ENCODE results near the gene DDX59.
"Not testable (repeated sequence)": the region's sequence is repeated elsewhere in the genome, so short reads cannot be mapped to it uniquely, and the experiment has no call there.

Gene DDX59

DNA sequence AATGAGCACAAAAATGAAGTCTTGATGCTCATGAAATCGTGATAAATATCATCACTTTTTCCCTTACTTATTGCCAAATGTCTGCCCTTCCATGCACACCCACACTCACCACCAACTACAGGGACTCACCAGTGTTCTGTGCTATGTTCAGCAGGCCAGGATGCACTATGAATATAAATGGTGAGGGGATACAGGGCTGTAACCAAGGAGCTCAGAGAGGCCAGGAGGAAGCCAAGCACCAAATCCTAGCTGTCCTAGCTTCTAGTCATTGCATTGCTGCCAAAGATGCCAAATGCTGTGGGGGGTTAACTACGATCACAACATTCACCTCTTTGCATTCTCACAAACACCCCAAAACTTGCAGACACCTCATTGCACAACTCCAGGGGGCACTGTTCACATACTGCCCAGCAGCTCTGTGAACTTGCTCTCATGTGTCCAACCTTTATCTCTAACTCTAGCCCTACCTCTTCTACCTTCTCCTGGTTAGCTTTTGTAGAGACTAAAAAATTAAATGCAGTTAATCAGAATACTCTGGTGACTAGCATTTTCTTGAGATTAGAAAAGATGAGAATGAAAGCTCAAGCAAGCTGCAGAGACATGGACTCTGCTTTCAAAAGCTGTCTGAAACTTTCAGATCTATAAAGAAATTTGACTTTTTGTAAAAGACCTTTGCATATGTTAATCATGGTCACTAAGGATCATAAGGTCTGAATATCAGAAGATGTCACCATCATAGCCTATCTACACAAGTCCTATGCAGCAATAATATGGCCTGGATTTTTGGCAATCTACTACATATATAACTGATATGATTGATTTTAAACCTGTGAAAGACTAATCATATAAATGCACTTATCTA, 35.2 kb downstream of the DDX59 start:
- DNase-seq (ENCODE audit: extremely low spot score, insufficient read length, low read depth) (no peak), FAIRE-seq (no peak)

DNA sequence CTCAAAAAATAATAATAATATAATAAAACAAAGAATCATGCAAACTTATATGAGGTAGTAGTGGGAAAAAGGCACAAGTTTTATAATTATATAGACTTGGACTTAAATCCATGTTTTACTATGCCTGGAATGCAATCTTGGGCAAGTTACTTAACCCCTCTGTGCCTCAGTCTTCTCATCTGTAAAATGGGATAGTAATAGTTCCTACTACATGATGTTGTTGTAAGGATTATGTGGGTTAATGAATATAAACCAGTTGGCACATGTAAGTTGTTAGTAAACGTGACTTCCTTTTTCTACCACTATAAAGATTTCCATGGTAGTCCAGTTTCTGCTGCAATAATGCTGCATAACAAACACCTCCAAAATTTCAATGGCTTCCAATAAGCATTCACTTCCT, 38.3 kb downstream of the DDX59 start:
- DNase-seq (ENCODE audit: extremely low spot score, insufficient read length, low read depth) (no peak), FAIRE-seq (no peak)

DNA sequence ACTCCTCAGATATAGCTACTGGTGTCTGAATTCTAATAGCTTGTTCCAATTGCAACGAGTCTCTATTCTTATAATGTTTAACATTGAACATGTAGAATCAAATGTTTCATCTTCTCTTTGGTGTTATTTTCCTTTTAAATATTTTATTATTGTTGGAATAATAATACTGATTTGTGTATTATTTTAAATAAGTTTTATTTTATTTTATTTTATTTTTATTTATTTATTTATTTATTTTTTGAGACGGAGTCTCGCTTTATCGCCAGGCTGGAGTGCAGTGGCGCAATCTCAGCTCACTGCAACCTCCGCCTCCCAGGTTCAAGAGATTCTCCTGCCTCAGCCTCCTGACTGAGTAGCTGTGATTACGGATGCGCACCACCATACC, 39.2 kb downstream of the DDX59 start:
- FAIRE-seq = not testable (repeated sequence)

DNA sequence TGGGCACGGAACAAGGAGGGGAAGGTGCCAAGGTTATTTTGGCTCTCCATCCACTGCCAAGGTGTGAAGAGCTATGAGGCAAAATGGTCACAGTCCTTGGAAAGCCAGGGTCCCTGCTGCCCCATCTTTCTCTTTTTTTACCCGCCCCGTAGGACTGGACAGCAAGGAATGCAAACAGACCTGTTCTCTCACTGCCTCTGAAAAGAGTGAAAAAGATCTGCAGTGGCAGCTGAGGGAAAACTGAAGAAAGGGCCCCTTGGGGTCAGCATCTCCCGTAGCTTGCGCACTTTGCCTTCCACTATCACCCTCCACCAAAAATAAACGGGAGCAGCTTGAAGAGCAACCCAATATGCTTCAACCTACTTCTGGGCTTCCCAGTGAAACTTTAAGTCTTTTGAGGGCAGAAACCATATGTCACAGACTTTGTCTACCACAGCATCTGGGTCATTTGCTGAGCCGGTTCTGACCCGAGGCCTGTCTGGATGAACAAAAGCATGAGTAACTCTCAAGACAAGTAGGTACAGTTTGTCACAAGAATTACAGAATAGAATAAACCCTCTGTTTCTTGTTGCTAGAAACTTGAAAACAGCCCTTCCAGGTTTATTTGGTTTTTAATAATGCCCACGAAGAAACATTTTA, 39.7 kb downstream of the DDX59 start:
- no peak for FAIRE-seq
- DNase-seq (ENCODE audit: extremely low spot score, insufficient read length, low read depth) = no peak

More for the DNA sequence above, 39.2 kb downstream of the DDX59 start:
- DNase-seq (ENCODE audit: extremely low spot score, insufficient read length, low read depth) = not testable (repeated sequence)

DNA sequence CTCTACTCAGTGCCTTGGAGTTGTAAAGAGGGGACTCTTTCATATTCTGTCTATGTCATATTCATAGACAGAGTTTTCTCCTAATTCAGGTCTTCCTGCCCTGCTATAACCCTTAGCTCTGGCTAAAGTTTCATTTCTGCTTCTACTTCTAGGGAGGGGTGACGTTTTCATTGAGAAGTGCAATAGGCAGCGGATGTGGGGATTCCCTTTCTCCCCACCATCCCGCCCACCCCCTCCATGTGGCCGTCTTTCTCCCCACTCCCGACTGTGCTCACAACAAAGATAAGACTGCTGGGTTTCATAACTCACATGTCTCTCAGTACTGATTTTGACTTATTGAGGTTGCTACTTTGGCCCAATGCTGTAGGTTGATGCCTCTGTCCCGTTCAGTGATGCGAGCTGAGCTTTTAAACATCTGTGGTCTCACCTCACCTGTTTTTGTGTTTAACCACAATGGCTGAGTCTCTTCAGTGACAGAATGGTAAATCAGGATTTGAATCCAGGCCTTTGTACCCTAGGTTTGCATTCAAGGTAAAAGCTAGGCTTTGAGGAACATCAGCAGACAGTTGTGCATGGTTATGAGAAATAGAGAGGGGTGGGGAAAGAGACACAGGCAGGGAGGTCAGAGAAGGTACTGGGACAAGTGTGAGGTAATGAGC, 41.4 kb downstream of the DDX59 start:
- DNase-seq (ENCODE audit: extremely low spot score, insufficient read length, low read depth) (peak; percentile 48), FAIRE-seq (peak; percentile 93)

DNA sequence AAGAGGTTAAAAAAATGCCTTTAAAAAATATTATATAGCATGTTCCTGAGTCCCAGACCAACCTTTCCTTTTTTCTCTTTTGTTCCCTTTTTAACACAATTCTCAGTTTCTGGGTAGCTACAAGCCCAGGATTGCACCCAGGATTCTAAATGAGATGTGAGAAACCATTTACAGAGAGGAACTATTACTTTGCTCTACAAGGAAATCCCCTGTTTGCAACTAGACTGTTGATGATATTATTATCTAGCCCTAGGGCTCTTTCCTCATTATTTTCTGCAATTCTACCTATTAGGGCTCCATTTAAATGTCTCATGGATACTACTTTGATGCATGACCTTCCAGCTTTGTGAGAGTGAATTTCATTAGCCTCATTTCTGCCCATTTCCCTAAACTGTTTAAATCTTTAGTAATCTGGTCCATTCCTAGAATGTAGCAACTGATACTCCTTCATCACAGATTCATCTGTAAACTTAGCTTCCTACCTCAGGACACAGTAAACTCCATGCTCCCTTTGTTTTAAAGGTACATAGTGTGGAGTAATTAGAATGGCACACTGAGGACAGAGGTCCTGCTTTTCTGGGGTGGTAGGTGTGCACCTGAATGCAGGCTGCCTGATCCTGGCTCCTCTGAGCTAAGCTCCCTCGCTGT, 42.0 kb downstream of the DDX59 start:
- FAIRE-seq (peak; percentile 60), DNase-seq (ENCODE audit: extremely low spot score, insufficient read length, low read depth) (no peak)

DNA sequence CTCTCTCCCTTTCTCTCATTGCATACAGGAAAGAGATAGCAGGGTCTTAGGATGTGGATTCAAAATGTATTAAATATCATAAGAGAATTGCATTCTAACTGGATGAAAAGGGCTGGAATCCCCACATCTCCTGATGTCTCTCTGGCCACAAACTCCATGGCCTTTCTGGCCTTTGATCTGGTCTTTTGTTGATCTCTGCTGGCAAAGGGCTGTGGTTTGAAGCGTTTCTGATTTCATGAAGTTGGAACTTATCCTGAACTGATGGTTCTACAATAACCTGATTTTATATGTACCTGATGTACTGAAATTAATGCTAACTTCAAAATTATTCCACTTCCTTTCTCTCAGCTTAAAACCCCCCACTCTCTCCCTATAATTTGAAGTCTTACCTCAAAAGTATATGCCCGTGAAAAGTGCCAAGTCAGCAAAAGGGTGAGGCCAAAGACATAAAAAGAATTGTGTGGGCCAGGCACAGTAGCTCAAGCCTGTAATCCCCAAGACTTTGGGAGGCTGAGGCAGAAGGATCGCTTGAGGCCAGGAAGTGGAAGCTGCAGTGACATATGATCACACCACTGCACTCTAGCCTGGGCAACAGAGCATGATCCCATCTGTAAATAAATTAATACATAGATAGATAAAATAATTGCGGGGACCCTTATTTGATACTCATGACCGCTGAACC, 42.7 kb downstream of the DDX59 start:
- FAIRE-seq = no peak
- no peak for DNase-seq (ENCODE audit: extremely low spot score, insufficient read length, low read depth)

DNA sequence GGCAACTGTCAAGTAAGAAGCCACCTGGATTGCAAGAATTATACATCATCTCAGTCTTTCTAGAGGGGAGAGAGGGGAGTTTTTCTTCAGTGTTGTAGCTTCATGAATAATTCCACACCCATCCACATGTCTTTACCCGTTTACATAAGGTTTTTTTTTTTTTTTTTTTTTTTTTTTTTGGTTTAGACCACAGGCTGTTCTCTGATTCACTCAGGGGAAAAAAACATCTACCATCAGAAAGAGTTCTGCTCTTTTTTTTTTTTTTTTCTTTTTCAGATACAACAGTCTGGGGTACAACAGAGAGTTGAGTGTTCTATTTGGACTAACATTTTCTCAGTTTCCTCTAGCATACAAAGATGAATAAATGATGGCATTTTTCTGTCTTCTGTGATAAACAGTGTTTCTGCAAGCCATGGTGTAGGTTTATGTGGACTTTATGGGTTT, 44.3 kb downstream of the DDX59 start:
- FAIRE-seq (peak; percentile 63), DNase-seq (ENCODE audit: extremely low spot score, insufficient read length, low read depth) (peak; percentile 29)

DNA sequence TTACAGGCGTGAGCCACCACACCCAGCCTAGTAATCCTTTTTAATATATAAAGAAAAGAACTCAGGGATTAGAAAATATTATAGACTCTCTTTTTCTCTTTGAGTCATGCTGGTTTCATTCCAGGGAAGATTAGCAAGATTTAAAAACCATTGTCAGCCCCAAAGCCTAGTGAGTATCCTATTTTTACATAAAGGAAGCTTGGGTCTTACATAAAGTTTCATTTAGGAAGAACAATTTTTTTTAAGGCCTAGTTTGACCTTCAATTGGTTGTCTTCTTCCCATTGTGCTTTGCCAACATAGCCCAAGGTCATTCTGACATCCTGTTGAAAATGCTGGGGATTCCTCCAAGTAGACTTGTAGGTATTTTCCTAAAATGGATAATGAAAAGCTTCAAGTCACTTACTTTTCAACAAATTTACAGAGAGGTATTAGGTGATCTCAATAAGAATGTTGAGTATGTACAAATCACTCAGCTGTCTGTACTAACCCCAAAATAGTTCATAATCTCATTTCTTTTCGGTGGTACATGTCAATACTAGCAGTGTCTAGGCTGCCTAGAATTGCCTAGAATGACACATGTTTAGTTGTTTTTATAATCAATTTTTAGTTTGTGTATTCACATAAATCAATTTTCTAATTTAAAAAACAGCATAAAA, 44.9 kb downstream of the DDX59 start:
- DNase-seq (ENCODE audit: extremely low spot score, insufficient read length, low read depth) = no peak
- peak; percentile 35 for FAIRE-seq

DNA sequence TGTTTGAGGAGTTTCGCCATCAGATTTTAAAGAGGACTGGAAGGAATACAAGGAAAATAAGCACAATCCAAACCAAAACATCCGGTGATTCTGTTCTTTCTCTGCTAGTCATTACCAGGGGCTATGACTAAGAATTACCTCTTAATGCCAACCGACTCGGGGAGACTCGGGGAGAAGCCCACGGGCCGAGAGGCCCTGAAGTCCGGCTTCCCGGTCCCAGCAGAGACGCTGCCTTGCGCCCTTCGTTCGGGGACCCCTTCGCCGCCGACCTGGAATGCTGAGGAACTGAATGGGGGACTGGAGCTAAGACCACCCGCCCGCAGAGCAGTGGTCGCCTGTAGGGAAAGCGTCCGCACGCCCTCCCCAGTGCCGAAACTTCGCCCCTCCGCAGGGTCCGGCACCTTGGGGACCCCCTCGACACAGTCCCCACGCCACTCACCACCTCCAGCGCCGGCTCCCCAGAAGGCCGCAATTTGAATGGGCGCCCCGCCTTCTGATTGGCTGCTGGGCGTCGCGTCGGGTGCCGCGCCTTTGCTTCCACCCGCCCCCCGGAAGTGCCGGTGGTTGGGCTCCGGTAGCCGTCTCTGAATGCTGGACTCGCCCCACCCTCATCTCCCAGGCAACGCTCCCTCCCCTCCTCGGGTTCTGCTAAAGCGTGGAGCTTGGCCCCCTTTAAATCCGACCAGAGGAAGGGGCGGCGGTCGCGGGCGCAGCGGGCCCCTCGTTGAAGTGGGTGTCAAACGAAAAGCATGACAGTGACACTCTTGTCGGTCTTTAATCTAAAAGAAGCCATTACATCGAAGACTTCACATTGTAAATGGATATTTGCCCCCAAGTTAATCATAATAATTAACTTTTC, 49.2 kb downstream of the DDX59 start, which contains the start of gene KIF14:
Gene KIF14, minus strand, starts transcription at position 479 of the 859 bp plus-strand sequence. CDS start 2,028 bp downstream, outside the sequence.
- DNase-seq (ENCODE audit: extremely low spot score, insufficient read length, low read depth) (peak; percentile 92), FAIRE-seq (peak; percentile 93)

DNA sequence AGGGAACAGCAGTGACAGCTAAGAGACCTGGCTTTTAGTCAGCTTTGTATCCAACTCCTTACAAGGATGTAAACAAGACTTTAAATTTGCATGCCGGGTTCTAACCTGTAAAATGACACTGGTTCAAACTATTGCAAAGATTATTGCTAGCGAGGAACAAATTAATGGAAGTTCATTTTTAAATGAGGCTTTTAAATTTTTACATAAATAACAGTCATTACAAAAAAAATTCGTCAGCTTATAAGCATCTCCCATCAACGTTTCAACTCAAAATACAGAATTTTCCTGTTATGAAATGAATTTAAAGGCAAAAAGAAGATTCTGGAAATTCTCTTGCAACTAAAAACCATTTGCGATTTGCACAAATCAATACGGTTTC, 49.8 kb downstream of the DDX59 start:
- no peak for FAIRE-seq
- DNase-seq (ENCODE audit: extremely low spot score, insufficient read length, low read depth) = no peak

DNA sequence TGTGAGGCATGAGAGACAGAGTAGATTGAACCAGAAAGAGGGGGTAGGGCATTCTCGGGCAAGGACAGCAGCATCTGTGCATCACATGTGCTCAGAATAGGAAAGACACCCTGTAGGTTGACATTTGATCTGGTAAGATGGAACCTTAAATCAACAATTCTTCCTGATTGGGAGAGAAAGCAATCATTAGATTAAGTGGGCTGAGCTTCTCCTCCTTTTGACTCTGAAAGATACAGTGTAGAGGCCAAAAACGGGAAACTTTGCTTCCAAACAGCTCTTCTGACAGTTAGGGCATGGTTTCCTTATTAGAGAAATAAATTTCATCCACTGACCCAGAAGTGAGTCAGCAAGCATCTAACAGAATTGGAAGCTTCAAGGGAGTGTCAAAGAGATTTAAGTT, 58.9 kb downstream of the DDX59 start:
- FAIRE-seq (no peak), DNase-seq (ENCODE audit: extremely low spot score, insufficient read length, low read depth) (no peak)

DNA sequence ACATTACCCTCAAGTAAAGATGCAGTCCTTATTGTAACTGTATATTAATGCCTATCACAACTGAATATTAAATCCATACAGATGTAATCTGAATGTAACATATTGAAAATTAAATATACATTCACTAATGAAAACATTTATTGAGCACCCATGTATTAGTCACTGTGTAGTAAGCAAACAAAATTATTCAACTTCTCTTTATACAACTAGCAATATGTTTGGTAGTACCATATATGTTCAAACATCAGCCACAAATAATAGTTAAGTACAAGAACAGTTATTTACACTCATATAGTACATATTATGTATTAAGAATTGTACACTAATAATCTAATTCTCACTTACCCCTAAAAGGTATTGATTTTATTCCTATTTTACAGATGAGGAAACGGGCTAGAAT, 67.1 kb downstream of the DDX59 start:
- DNase-seq (ENCODE audit: extremely low spot score, insufficient read length, low read depth) (no peak), FAIRE-seq (no peak)

All from GM18507 (cell line).